Measurements from ENCODE around the gene GTPBP3. TPM values are rescaled to one million over a fixed set of nuclear protein-coding genes. Genes with fewer than 3 reads are reported as not detected.

GTPBP3 gene
- total and polyA plus RNA-seq, 9 of the 15 experiments (the other 6 are each of a cell fraction or from before 2014, with no cell fraction given): 4.9 to 124 (median 22.6) TPM

DNA sequence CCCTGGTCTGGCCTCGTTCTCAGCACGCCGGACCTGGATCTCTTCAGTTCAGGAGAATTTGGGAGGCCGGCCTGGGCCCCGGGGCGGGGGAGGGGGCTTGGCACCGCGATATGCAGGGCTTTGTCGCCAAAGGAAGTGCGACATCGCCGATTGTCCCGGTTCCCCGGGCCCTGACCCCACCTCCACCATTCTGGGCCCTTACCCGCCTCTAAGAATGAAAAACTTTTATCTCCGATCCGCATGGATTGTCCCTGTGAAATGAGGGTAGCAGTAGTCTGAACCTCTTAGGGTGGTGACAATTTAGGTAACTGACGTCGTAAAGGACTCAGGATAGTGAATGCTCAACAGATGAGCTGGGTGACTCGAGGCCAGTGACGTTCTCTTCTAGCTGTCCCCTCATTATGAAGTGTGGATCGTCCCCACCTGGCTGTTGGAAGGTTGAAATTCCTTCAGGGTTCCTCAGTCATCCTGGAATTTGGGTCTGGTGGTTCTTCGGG, 27.3 kb upstream of the GTPBP3 start:
- Histone ChIP-seq H3K79me2 (ENCODE audit: control insufficient read depth, insufficient read depth, low read length) (peaks cover 64% of the 10 kb centered on the region), H3K9ac (ENCODE audit: insufficient read depth in 1 of 2, low read depth in 2 of 2, low read length in 2 of 2) (peak overlapping the region; percentile 86 to 95), H3K27ac (ENCODE audit: extremely low read depth, low read depth, low read length) (peak overlapping the region; percentile 76), H4K20me1 (replicated peaks; ENCODE audit: control insufficient read depth, insufficient read depth, low read length) (0 out of 2 replicates have a peak, but pooled peaks cover 5% of the 10 kb centered on the region), H3K4me2 (ENCODE audit: insufficient read depth, low read length) (peak overlapping the region; percentile 90), H3K9me1 (ENCODE audit: control insufficient read depth, insufficient read depth, low read length) (no peaks in the 10 kb centered on the region), H2AFZ (ENCODE audit: low read depth, low read length) (peak overlapping the region; percentile 67), H3K4me3 (peak overlapping the region; percentile 94), H3K9me3 (replicated peaks; ENCODE audit: control insufficient read depth, insufficient read depth, low read depth, low read length) (no peaks in the 10 kb centered on the region), H3K4me1 (replicated peaks in 1 of 2; ENCODE audit: control insufficient read depth in 2 of 2, insufficient read depth in 2 of 2, low read length in 2 of 2) (peaks cover 18 to 61% of the 10 kb centered on the region in 2 experiments; a peak in 4 of 5 replicates), H3K36me3 (ENCODE audit: control insufficient read depth, insufficient read depth, low read length) (peaks cover 41% of the 10 kb centered on the region), H3K27me3 (ENCODE audit: control insufficient read depth in 2 of 2, insufficient read depth in 2 of 2, low read length in 2 of 2) (no peaks in the 10 kb centered on the region)
- POLR2A ChIA-PET: interaction anchor here (0.7 to 7.7 kb wide), 4 partner anchors 15 to 67 kb away, joined by 3 to 78 read pairs (median 4); partner anchors contain the start of gene ANO8
- intact Hi-C loops (cut with micrococcal nuclease) (loop anchor here (1.0 to 2.0 kb wide), 2 partner anchors 24 to 49 kb away; partner anchors contain the start of gene ANO8), in situ Hi-C loops (cut with MboI) (no loop called here)
- ATAC-seq (no peak), FAIRE-seq (peak; percentile 83), DNase-seq (ENCODE audit: extremely low read depth in 1 of 4, low spot score in 3 of 4) (peak in 1 of 4 experiments; percentile 37)
- CTCF ChIA-PET (ENCODE audit: low intra/inter-chr PET ratio): no interaction called here
- 2% methylated on average over 21 of the region's 23 CpGs for WGBS (ENCODE audit: insufficient coverage, low coverage, missing lambda C conversion rate)
- BruUV-seq (replicated peaks): no TSS peak
- TF ChIP-seq MCM3 (IDR thresholded peaks at IDR 0.05): no peak
- peak; percentile 69; the same call in 1 of the 2 replicates for TF ChIP-seq CREB1 (IDR thresholded peaks at IDR 0.05)
- no peak for TF ChIP-seq CREB1 (CRISPR knock-in tag; IDR thresholded peaks at IDR 0.05)
- 0 out of 2 replicates have a peak, but pooled peaks have one; percentile 27 for TF ChIP-seq EP400 (IDR thresholded peaks at IDR 0.05)
- peak; percentile 5 for TF ChIP-seq RBBP5 (IDR thresholded peaks at IDR 0.05; ENCODE audit: borderline replicate concordance, insufficient read depth, low read length, poor library complexity, severe bottlenecking)
- no peak for TF ChIP-seq ILK (tag; IDR thresholded peaks at IDR 0.05; ENCODE audit: borderline replicate concordance, low read depth)
- TF ChIP-seq ZNF324 (CRISPR knock-in tag; IDR thresholded peaks at IDR 0.05): no peak
- no peak for TF ChIP-seq ETV5 (CRISPR knock-in tag; IDR thresholded peaks at IDR 0.05; ENCODE audit: low read depth)
- no peak for TF ChIP-seq MCM5 (IDR thresholded peaks at IDR 0.05; ENCODE audit: low read depth)
- TF ChIP-seq HIVEP1 (CRISPR knock-in tag; IDR thresholded peaks at IDR 0.05): no peak
- no peak for TF ChIP-seq ZNF75A (CRISPR knock-in tag; IDR thresholded peaks at IDR 0.05)
- TF ChIP-seq KDM2B (CRISPR knock-in tag; IDR thresholded peaks at IDR 0.05): no peak
- TF ChIP-seq, protein P1, sequence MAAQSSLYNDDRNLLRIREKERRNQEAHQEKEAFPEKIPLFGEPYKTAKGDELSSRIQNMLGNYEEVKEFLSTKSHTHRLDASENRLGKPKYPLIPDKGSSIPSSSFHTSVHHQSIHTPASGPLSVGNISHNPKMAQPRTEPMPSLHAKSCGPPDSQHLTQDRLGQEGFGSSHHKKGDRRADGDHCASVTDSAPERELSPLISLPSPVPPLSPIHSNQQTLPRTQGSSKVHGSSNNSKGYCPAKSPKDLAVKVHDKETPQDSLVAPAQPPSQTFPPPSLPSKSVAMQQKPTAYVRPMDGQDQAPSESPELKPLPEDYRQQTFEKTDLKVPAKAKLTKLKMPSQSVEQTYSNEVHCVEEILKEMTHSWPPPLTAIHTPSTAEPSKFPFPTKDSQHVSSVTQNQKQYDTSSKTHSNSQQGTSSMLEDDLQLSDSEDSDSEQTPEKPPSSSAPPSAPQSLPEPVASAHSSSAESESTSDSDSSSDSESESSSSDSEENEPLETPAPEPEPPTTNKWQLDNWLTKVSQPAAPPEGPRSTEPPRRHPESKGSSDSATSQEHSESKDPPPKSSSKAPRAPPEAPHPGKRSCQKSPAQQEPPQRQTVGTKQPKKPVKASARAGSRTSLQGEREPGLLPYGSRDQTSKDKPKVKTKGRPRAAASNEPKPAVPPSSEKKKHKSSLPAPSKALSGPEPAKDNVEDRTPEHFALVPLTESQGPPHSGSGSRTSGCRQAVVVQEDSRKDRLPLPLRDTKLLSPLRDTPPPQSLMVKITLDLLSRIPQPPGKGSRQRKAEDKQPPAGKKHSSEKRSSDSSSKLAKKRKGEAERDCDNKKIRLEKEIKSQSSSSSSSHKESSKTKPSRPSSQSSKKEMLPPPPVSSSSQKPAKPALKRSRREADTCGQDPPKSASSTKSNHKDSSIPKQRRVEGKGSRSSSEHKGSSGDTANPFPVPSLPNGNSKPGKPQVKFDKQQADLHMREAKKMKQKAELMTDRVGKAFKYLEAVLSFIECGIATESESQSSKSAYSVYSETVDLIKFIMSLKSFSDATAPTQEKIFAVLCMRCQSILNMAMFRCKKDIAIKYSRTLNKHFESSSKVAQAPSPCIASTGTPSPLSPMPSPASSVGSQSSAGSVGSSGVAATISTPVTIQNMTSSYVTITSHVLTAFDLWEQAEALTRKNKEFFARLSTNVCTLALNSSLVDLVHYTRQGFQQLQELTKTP (IDR thresholded peaks at IDR 0.05; ENCODE audit: low read depth in 1 of 2, partially characterized antibody in 2 of 2): no peak
- TF ChIP-seq, protein P2, sequence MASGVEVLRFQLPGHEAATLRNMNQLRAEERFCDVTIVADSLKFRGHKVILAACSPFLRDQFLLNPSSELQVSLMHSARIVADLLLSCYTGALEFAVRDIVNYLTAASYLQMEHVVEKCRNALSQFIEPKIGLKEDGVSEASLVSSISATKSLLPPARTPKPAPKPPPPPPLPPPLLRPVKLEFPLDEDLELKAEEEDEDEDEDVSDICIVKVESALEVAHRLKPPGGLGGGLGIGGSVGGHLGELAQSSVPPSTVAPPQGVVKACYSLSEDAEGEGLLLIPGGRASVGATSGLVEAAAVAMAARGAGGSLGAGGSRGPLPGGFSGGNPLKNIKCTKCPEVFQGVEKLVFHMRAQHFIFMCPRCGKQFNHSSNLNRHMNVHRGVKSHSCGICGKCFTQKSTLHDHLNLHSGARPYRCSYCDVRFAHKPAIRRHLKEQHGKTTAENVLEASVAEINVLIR (CRISPR knock-in tag; IDR thresholded peaks at IDR 0.05): peak; percentile 66; the same call in 1 of the 2 replicates
- TF ChIP-seq DMBX1 (CRISPR knock-in tag; IDR thresholded peaks at IDR 0.05; ENCODE audit: borderline replicate concordance): no peak
- peak; percentile 88 for TF ChIP-seq CREM (IDR thresholded peaks at IDR 0.05; ENCODE audit: low read depth)
- TF ChIP-seq ZBTB7A (IDR thresholded peaks at IDR 0.05; ENCODE audit: borderline replicate concordance, control insufficient read depth, low read depth, low read length): peak; percentile 92; the same call in 1 of the 2 replicates
